H1 (cell line): ENCODE data around the gene DISP1. TPM values are rescaled to one million over a fixed set of nuclear protein-coding genes. Genes with fewer than 3 reads are reported as not detected.

Experiments
- GABPA ChIP-seq: IDR thresholded peaks from 2 replicates; pipeline ENCODE4 v1.6.1; 2011; ENCODE audit warnings: mild to moderate bottlenecking, low read length, moderate library complexity, borderline replicate concordance; ENCODE audit not compliant: insufficient read depth
- POU5F1 ChIP-seq: IDR thresholded peaks from 2 replicates; pipeline ENCODE4 v1.6.1; 2011; ENCODE audit warnings: low read depth, mild to moderate bottlenecking, low read length, moderate library complexity
- polyA plus RNA-seq, 7 experiments: library from polyadenylated mRNA; depleted of rRNA in 3 of 7; stranded (reverse) in 5 of 7; unstranded in 2 of 7; fragments of >200 nt in 5 of 7; fragments of 200-250 nt in 2 of 7; gene quantifications; 1 replicate in 5 of 7; 2 replicates in 1 of 7; 4 replicates in 1 of 7; pipeline versions ENCODE4 v1.2.1 to v1.2.3, GENCODE V29; 2011 to 2013; ENCODE audit warnings: missing spikeins in 2 of 7, mixed read lengths in 2 of 7
- total RNA-seq: library from RNA; stranded (reverse); fragmentation: NEBNext Ultra II Directional; extraction: Animal tissue kit (Norgen Biotek cat#: 25700); gene quantifications from 2 replicates; pipeline ENCODE4 v1.2.1, GENCODE V29; 2021

Gene DISP1
- total and polyA plus RNA-seq, 2 of the 8 experiments (the other 6 are each of a cell fraction or from before 2014, with no cell fraction given): 4.1 to 6.1 TPM

DNA sequence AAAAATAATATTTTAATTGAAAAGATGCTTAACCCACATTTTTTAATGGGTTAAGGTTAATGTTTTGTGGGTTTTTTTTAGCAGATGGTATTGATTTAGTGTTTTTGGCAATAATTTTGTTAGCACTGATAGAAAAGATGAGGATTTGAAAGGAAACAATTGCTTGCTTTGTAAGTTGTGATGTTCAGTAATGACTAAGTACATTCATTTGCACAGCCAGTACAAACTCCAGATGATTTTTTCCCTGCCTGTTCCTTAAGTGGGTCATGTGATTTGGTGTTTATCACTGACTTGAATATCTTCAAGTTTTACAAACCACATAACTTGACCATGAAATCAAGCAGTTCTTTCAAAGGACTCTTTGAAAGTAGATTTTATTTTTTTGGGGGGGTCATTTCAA lies 15.0 kb downstream of the DISP1 start (continued):
- no peak for TF ChIP-seq POU5F1
- TF ChIP-seq GABPA: no peak
